ENCODE data around the gene KRT37. TPM values are rescaled to one million over a fixed set of nuclear protein-coding genes. Genes with fewer than 3 reads are reported as not detected.

The KRT37 gene
- not detected for polyA plus RNA-seq
- long read RNA-seq, donor 1: 0 reads
- long read RNA-seq, donor 2: 0 reads
- long read RNA-seq, donor 3: 0 reads
- long read RNA-seq, donor 4: 0 reads
- long read RNA-seq, donor 5: 0 reads
- long read RNA-seq, donor 6: 0 reads
- long read RNA-seq, donor 7: 0 reads
- long read RNA-seq, donor 8: 0 reads
- long read RNA-seq, donor 9: 0 reads
- long read RNA-seq, donor 10: 0 reads

- Histone ChIP-seq H3K4me1 (ENCODE audit: control insufficient read depth in 3 of 3, insufficient read depth in 2 of 3, low read depth in 1 of 3, low read length in 2 of 3) (no peaks in the 10 kb centered on the region), H3K36me3 (ENCODE audit: control insufficient read depth in 3 of 3, insufficient read depth in 2 of 3, low read depth in 1 of 3, low read length in 3 of 3) (no peaks in the 10 kb centered on the region), H3K9me3 (ENCODE audit: control insufficient read depth in 2 of 2, insufficient read depth in 1 of 2, low read depth in 1 of 2, low read length in 1 of 2) (no peaks in the 10 kb centered on the region), H3K4me3 (ENCODE audit: low read depth in 1 of 3, low read length in 3 of 3) (no peak within 1 kb of the TSS), H3K27ac (ENCODE audit: low read depth in 1 of 3, low read length in 2 of 3) (no peak within 1 kb of the TSS), H3K27me3 (ENCODE audit: control insufficient read depth in 3 of 3, insufficient read depth in 3 of 3, low read length in 3 of 3) (peaks cover 0 to 14% (median 3%) of the 10 kb centered on the region in 3 donors)
- WGBS, 3 donors: 91 to 93% (median 92%) methylated on average over 12 to 13 of the region's 13 CpGs
- DNase-seq (no peak), FAIRE-seq (no peak)
These were observed at the start of gene KRT37 for GRCh38 chr17:41424111-41424635. Gene KRT37, minus strand, starts transcription at chr17:41424585. Its CDS starts 62 bp downstream, at chr17:41424523.

- Histone ChIP-seq H3K27me3 (ENCODE audit: control insufficient read depth in 3 of 3, insufficient read depth in 3 of 3, low read length in 3 of 3) (peaks cover 0 to 2% (median 0%) of the 10 kb centered on the region in 3 donors), H3K27ac (ENCODE audit: low read depth in 1 of 3, low read length in 2 of 3) (no peak overlapping the region), H3K4me3 (ENCODE audit: low read depth in 1 of 3, low read length in 3 of 3) (no peak overlapping the region), H3K36me3 (ENCODE audit: control insufficient read depth in 3 of 3, insufficient read depth in 2 of 3, low read depth in 1 of 3, low read length in 3 of 3) (no peaks in the 10 kb centered on the region), H3K4me1 (ENCODE audit: control insufficient read depth in 3 of 3, insufficient read depth in 2 of 3, low read depth in 1 of 3, low read length in 2 of 3) (no peaks in the 10 kb centered on the region), H3K9me3 (ENCODE audit: control insufficient read depth in 2 of 2, insufficient read depth in 1 of 2, low read depth in 1 of 2, low read length in 1 of 2) (peaks cover 0 to 9% of the 10 kb centered on the region in 2 donors)
- DNase-seq (no peak), FAIRE-seq (no peak)
These were observed 44.0 kb upstream of the KRT37 start for GRCh38 chr17:41468346-41468745.

- DNase-seq (no peak), FAIRE-seq (no peak)
- Histone ChIP-seq H3K27me3 (ENCODE audit: control insufficient read depth in 3 of 3, insufficient read depth in 3 of 3, low read length in 3 of 3) (no peaks in the 10 kb centered on the region), H3K4me1 (ENCODE audit: control insufficient read depth in 3 of 3, insufficient read depth in 2 of 3, low read depth in 1 of 3, low read length in 2 of 3) (no peaks in the 10 kb centered on the region), H3K4me3 (ENCODE audit: low read depth in 1 of 3, low read length in 3 of 3) (no peak overlapping the region), H3K36me3 (ENCODE audit: control insufficient read depth in 3 of 3, insufficient read depth in 2 of 3, low read depth in 1 of 3, low read length in 3 of 3) (no peaks in the 10 kb centered on the region), H3K27ac (ENCODE audit: low read depth in 1 of 3, low read length in 2 of 3) (no peak overlapping the region), H3K9me3 (ENCODE audit: control insufficient read depth in 2 of 2, insufficient read depth in 1 of 2, low read depth in 1 of 2, low read length in 1 of 2) (peaks cover 0 to 9% of the 10 kb centered on the region in 2 donors)
- WGBS, 3 donors: 68 to 87% (median 82%) methylated on average over 4 of the region's 4 CpGs
These were observed 43.2 kb upstream of the KRT37 start for GRCh38 chr17:41467561-41467960.

GRCh38 chr17:41466988-41467387 lies 42.6 kb upstream of the KRT37 start, which contains the start of gene KRT32:
Gene KRT32, minus strand, starts transcription at chr17:41467386. Its CDS starts 61 bp downstream, at chr17:41467325.
- H3K4me3 ChIP-seq (ENCODE audit: low read depth in 1 of 3, low read length in 3 of 3): no peak within 1 kb of the TSS
- H3K36me3 ChIP-seq (ENCODE audit: control insufficient read depth in 3 of 3, insufficient read depth in 2 of 3, low read depth in 1 of 3, low read length in 3 of 3): no peaks in the 10 kb centered on the region
- H3K4me1 ChIP-seq (ENCODE audit: control insufficient read depth in 3 of 3, insufficient read depth in 2 of 3, low read depth in 1 of 3, low read length in 2 of 3): no peaks in the 10 kb centered on the region
- FAIRE-seq (no peak), DNase-seq (no peak)
- H3K27ac ChIP-seq (ENCODE audit: low read depth in 1 of 3, low read length in 2 of 3): no peak within 1 kb of the TSS
- 89 to 93% (median 89%) methylated on average over 14 of the region's 14 CpGs for WGBS, 3 donors
- peaks cover 0 to 7% of the 10 kb centered on the region in 2 donors for H3K9me3 ChIP-seq (ENCODE audit: control insufficient read depth in 2 of 2, insufficient read depth in 1 of 2, low read depth in 1 of 2, low read length in 1 of 2)
- no peaks in the 10 kb centered on the region for H3K27me3 ChIP-seq (ENCODE audit: control insufficient read depth in 3 of 3, insufficient read depth in 3 of 3, low read length in 3 of 3)

GRCh38 chr17:41464682-41465081 lies 40.3 kb upstream of the KRT37 start:
- Histone ChIP-seq H3K27ac (ENCODE audit: low read depth in 1 of 3, low read length in 2 of 3) (no peak overlapping the region), H3K4me1 (ENCODE audit: control insufficient read depth in 3 of 3, insufficient read depth in 2 of 3, low read depth in 1 of 3, low read length in 2 of 3) (no peaks in the 10 kb centered on the region), H3K4me3 (ENCODE audit: low read depth in 1 of 3, low read length in 3 of 3) (no peak overlapping the region), H3K36me3 (ENCODE audit: control insufficient read depth in 3 of 3, insufficient read depth in 2 of 3, low read depth in 1 of 3, low read length in 3 of 3) (no peaks in the 10 kb centered on the region), H3K9me3 (ENCODE audit: control insufficient read depth in 2 of 2, insufficient read depth in 1 of 2, low read depth in 1 of 2, low read length in 1 of 2) (peaks cover 0 to 5% of the 10 kb centered on the region in 2 donors), H3K27me3 (ENCODE audit: control insufficient read depth in 3 of 3, insufficient read depth in 3 of 3, low read length in 3 of 3) (no peaks in the 10 kb centered on the region)
- FAIRE-seq (no peak), DNase-seq (peak in 1 of 2 donors; percentile 45)
- 12 to 38% (median 22%) methylated on average over 6 of the region's 6 CpGs for WGBS, 3 donors

GRCh38 chr17:41464173-41464572 lies 39.8 kb upstream of the KRT37 start:
- H3K9me3 ChIP-seq (ENCODE audit: control insufficient read depth in 2 of 2, insufficient read depth in 1 of 2, low read depth in 1 of 2, low read length in 1 of 2): peaks cover 0 to 5% of the 10 kb centered on the region in 2 donors
- DNase-seq: no peak
- 79 to 92% (median 90%) methylated on average over 11 of the region's 11 CpGs for WGBS, 3 donors
- no peak overlapping the region for H3K27ac ChIP-seq (ENCODE audit: low read depth in 1 of 3, low read length in 2 of 3)
- H3K27me3 ChIP-seq (ENCODE audit: control insufficient read depth in 3 of 3, insufficient read depth in 3 of 3, low read length in 3 of 3): no peaks in the 10 kb centered on the region
- H3K4me1 ChIP-seq (ENCODE audit: control insufficient read depth in 3 of 3, insufficient read depth in 2 of 3, low read depth in 1 of 3, low read length in 2 of 3): no peaks in the 10 kb centered on the region
- FAIRE-seq: no peak
- H3K4me3 ChIP-seq (ENCODE audit: low read depth in 1 of 3, low read length in 3 of 3): no peak overlapping the region
- no peaks in the 10 kb centered on the region for H3K36me3 ChIP-seq (ENCODE audit: control insufficient read depth in 3 of 3, insufficient read depth in 2 of 3, low read depth in 1 of 3, low read length in 3 of 3)

GRCh38 chr17:41463746-41464145 lies 39.4 kb upstream of the KRT37 start:
- H3K36me3 ChIP-seq (ENCODE audit: control insufficient read depth in 3 of 3, insufficient read depth in 2 of 3, low read depth in 1 of 3, low read length in 3 of 3): no peaks in the 10 kb centered on the region
- H3K27me3 ChIP-seq (ENCODE audit: control insufficient read depth in 3 of 3, insufficient read depth in 3 of 3, low read length in 3 of 3): no peaks in the 10 kb centered on the region
- DNase-seq: no peak
- H3K27ac ChIP-seq (ENCODE audit: low read depth in 1 of 3, low read length in 2 of 3): no peak overlapping the region
- FAIRE-seq: no peak
- WGBS, 3 donors: 90 to 95% (median 91%) methylated on average over 8 of the region's 8 CpGs
- H3K4me1 ChIP-seq (ENCODE audit: control insufficient read depth in 3 of 3, insufficient read depth in 2 of 3, low read depth in 1 of 3, low read length in 2 of 3): no peaks in the 10 kb centered on the region
- H3K4me3 ChIP-seq (ENCODE audit: low read depth in 1 of 3, low read length in 3 of 3): no peak overlapping the region
- H3K9me3 ChIP-seq (ENCODE audit: control insufficient read depth in 2 of 2, insufficient read depth in 1 of 2, low read depth in 1 of 2, low read length in 1 of 2): peaks cover 0 to 5% of the 10 kb centered on the region in 2 donors

GRCh38 chr17:41462705-41463104 lies 38.3 kb upstream of the KRT37 start:
- H3K9me3 ChIP-seq (ENCODE audit: control insufficient read depth in 2 of 2, insufficient read depth in 1 of 2, low read depth in 1 of 2, low read length in 1 of 2): no peaks in the 10 kb centered on the region
- no peak for DNase-seq

GRCh38 chr17:41457676-41458075 lies 33.3 kb upstream of the KRT37 start:
- Histone ChIP-seq H3K4me3 (ENCODE audit: low read depth in 1 of 3, low read length in 3 of 3) (no peak overlapping the region), H3K27me3 (ENCODE audit: control insufficient read depth in 3 of 3, insufficient read depth in 3 of 3, low read length in 3 of 3) (peaks cover 0 to 7% (median 0%) of the 10 kb centered on the region in 3 donors), H3K27ac (ENCODE audit: low read depth in 1 of 3, low read length in 2 of 3) (no peak overlapping the region), H3K36me3 (ENCODE audit: control insufficient read depth in 3 of 3, insufficient read depth in 2 of 3, low read depth in 1 of 3, low read length in 3 of 3) (no peaks in the 10 kb centered on the region), H3K9me3 (ENCODE audit: control insufficient read depth in 2 of 2, insufficient read depth in 1 of 2, low read depth in 1 of 2, low read length in 1 of 2) (no peaks in the 10 kb centered on the region), H3K4me1 (ENCODE audit: control insufficient read depth in 3 of 3, insufficient read depth in 2 of 3, low read depth in 1 of 3, low read length in 2 of 3) (no peaks in the 10 kb centered on the region)
- FAIRE-seq (no peak), DNase-seq (no peak)
- 77 to 82% (median 81%) methylated on average over 4 of the region's 4 CpGs for WGBS, 3 donors

More at GRCh38 chr17:41462705-41463104, 38.3 kb upstream of the KRT37 start:
- Histone ChIP-seq H3K27me3 (ENCODE audit: control insufficient read depth in 3 of 3, insufficient read depth in 3 of 3, low read length in 3 of 3) (no peaks in the 10 kb centered on the region), H3K27ac (ENCODE audit: low read depth in 1 of 3, low read length in 2 of 3) (no peak overlapping the region), H3K4me1 (ENCODE audit: control insufficient read depth in 3 of 3, insufficient read depth in 2 of 3, low read depth in 1 of 3, low read length in 2 of 3) (no peaks in the 10 kb centered on the region), H3K4me3 (ENCODE audit: low read depth in 1 of 3, low read length in 3 of 3) (no peak overlapping the region), H3K36me3 (ENCODE audit: control insufficient read depth in 3 of 3, insufficient read depth in 2 of 3, low read depth in 1 of 3, low read length in 3 of 3) (no peaks in the 10 kb centered on the region)
- no peak for FAIRE-seq
- WGBS, 3 donors: 77 to 83% (median 78%) methylated on average over 15 of the region's 15 CpGs

Measured in small intestine (tissue), 16 donors.